RWPE2 (cell line): ENCODE results near the gene ASTN1.

Source experiments
- ATAC-seq: fragments of 200-7000 bp; cut with Tn5 transposase; 3 replicates; pipeline ENCODE4 v1.9.1; 2021; ENCODE audit warnings: low read depth
- DNase-seq: peaks from one replicate; pipeline ENCODE4 v3.0.0-alpha.2; 2020; ENCODE audit warnings: low spot score
- H3K27ac ChIP-seq: fragments of 450-650 bp; 2 replicates; pipeline ENCODE4 v1.5.1; 2017; ENCODE audit warnings: mild to moderate bottlenecking; ENCODE audit not compliant: poor library complexity, severe bottlenecking
- H3K27me3 ChIP-seq: fragments of 250-450 bp; sonication (Bioruptor Pico); 2 replicates; pipeline ENCODE4 v1.5.1; 2021; ENCODE audit warnings: mild to moderate bottlenecking, moderate library complexity; ENCODE audit not compliant: insufficient read depth, poor library complexity, severe bottlenecking
- H3K36me3 ChIP-seq: fragments of 250-450 bp; sonication (Bioruptor Pico); 2 replicates; pipeline ENCODE4 v1.5.1; 2020; ENCODE audit warnings: low read depth, mild to moderate bottlenecking, moderate library complexity
- H3K4me1 ChIP-seq: fragments of 250-450 bp; sonication (Bioruptor Pico); 2 replicates; pipeline ENCODE4 v1.5.1; 2021; ENCODE audit warnings: mild to moderate bottlenecking, moderate library complexity; ENCODE audit not compliant: insufficient read depth, poor library complexity, severe bottlenecking
- H3K4me3 ChIP-seq: fragments of 250-450 bp; sonication (Bioruptor Pico); 2 replicates; pipeline ENCODE4 v1.5.1; 2021; ENCODE audit warnings: mild to moderate bottlenecking, moderate library complexity; ENCODE audit not compliant: severe bottlenecking
- H3K9me3 ChIP-seq: fragments of 250-450 bp; sonication (Bioruptor Pico); 2 replicates; pipeline ENCODE4 v1.5.1; 2021; ENCODE audit warnings: mild to moderate bottlenecking, moderate library complexity; ENCODE audit not compliant: severe bottlenecking
- CTCF ChIP-seq: fragments of 450-650 bp; IDR thresholded peaks from one replicate; pipeline ENCODE4 v1.5.1; 2017; ENCODE audit warnings: mild to moderate bottlenecking, moderate library complexity; ENCODE audit not compliant: poor library complexity, severe bottlenecking

ASTN1 gene

GRCh38 chr1:176964687-176965086 lies 199.8 kb downstream of the ASTN1 start:
- no peak for DNase-seq
- H3K4me1 ChIP-seq = peaks cover 2% of the 10 kb centered on the region
- no peaks in the 10 kb centered on the region for H3K36me3 ChIP-seq
- no peak overlapping the region for H3K27ac ChIP-seq
- H3K4me3 ChIP-seq = no peak overlapping the region
- TF ChIP-seq CTCF = no peak
- H3K27me3 ChIP-seq = no peaks in the 10 kb centered on the region
- no peaks in the 10 kb centered on the region for H3K9me3 ChIP-seq
- ATAC-seq = no peak

DNA sequence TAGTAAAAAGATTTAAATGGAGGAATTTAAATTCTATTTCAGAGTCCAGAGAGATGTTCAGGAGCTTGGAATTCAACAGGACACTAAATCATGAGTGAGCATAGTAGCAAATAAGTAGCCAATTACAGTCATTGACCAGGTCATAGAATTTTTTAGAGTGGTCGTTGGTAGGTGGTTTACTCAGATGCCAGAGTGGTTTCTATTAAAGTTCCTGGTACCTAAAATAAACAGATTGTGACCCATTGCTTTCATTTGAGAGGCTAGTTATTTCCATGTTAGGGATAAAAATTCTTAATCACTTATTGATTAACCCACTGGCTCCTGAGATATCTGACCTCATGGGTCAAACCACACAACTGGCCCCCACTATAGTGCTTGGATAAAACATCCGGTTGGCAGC lies 201.3 kb downstream of the ASTN1 start:
- DNase-seq (no peak), ATAC-seq (no peak)
- no peak overlapping the region for H3K27ac ChIP-seq
- H3K27me3 ChIP-seq = no peaks in the 10 kb centered on the region
- no peak overlapping the region for H3K4me3 ChIP-seq
- H3K36me3 ChIP-seq = no peaks in the 10 kb centered on the region
- no peaks in the 10 kb centered on the region for H3K9me3 ChIP-seq
- TF ChIP-seq CTCF = no peak
- H3K4me1 ChIP-seq = peaks cover 2% of the 10 kb centered on the region

DNA sequence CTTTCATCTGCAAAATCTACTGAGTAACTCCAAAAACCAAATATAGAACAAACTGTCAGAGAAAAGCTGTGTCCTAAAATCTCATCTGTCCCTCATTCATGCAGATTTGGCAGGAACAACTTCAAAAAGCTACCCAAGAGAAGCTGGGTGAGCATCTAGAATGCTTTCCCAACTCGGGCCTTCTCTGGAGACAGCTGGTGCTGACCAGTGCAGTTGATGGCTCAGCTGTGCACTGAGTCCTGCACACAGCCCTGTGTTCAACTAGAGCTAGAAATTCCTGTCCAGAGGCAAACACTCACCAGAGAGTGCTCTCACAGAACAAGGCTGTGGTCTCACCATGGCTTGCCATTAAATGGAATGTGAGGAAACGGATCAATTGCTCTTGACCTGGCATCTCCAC lies 202.8 kb downstream of the ASTN1 start:
- no peak for TF ChIP-seq CTCF
- Histone ChIP-seq H3K4me1 (no peaks in the 10 kb centered on the region), H3K36me3 (no peaks in the 10 kb centered on the region), H3K27ac (no peak overlapping the region), H3K27me3 (no peaks in the 10 kb centered on the region), H3K4me3 (no peak overlapping the region), H3K9me3 (no peaks in the 10 kb centered on the region)
- DNase-seq (no peak), ATAC-seq (no peak)

DNA sequence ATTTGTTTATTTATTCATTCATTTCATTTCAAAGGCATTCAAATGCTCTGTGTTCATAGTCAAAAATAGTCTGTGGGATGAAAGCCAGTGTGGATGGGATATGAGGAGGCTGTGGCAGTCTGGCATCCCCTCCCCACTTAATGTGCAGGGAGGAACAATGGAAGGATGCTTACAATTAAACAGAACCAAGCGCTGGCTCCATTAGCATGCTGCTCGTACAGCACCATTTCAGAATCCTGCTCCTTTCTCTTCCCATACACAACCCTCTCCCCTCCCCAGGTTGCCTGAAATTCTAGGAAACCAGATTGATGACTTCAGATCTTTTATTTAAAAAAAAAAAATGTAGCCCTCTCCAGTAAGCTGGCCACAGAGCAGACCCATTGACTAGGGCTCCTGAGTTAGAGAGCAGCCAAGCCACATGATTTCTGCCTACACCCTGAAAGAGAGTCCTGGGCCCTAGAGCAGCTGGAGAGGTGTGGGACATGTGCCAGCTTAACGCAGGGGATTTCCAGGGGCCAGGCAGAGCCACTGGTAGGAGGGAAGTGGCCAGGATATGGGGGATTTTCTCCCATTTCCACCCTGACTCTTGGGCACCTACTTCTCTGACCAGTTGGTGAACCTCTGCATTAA lies 205.2 kb downstream of the ASTN1 start:
- TF ChIP-seq CTCF = no peak
- Histone ChIP-seq H3K27ac (no peak overlapping the region), H3K36me3 (no peaks in the 10 kb centered on the region), H3K27me3 (no peaks in the 10 kb centered on the region), H3K4me1 (no peaks in the 10 kb centered on the region), H3K4me3 (no peak overlapping the region), H3K9me3 (no peaks in the 10 kb centered on the region)
- DNase-seq (no peak), ATAC-seq (no peak)

DNA sequence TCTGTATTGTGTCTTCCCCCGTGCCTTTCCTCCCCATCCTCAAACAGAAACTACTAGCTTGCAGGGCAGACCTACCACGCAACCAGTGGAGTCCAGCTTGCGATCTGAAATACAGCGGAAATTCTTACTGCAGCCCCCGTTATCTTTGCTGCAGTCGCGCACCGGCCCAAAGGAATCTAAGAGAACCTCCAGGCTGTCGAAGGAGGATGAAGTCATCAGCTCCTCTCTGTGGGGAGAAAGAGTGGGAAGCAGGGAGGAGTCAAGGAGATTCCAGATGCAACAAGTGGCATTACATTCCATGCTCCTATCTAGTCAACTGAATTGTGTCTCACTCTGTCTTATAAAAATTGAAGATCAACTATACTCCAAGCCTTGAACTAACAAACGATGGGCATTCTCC lies 206.9 kb downstream of the ASTN1 start:
- H3K27ac ChIP-seq = no peak overlapping the region
- no peaks in the 10 kb centered on the region for H3K9me3 ChIP-seq
- no peaks in the 10 kb centered on the region for H3K4me1 ChIP-seq
- no peaks in the 10 kb centered on the region for H3K36me3 ChIP-seq
- no peak for DNase-seq
- no peak for TF ChIP-seq CTCF
- H3K4me3 ChIP-seq = no peak overlapping the region
- no peak for ATAC-seq
- H3K27me3 ChIP-seq = no peaks in the 10 kb centered on the region
